Activated T-cell treated with anti-CD3 and anti-CD28 coated beads, Interleukin-2, amount 50 U/mL, for 1 hour (primary cell): Measurements from ENCODE around the gene ANKRD63.

Experiments
- DNase-seq: peaks from one replicate; pipeline ENCODE4 v3.0.0-alpha.2; 2020

ANKRD63 gene, protein sequence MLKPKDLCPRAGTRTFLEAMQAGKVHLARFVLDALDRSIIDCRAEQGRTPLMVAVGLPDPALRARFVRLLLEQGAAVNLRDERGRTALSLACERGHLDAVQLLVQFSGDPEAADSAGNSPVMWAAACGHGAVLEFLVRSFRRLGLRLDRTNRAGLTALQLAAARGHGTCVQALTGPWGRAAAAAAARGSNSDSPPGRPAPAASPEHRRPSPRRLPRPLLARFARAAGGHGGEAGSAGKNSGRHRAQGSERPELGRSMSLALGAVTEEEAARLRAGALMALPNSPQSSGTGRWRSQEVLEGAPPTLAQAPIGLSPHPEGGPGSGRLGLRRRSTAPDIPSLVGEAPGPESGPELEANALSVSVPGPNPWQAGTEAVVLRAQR

DNA sequence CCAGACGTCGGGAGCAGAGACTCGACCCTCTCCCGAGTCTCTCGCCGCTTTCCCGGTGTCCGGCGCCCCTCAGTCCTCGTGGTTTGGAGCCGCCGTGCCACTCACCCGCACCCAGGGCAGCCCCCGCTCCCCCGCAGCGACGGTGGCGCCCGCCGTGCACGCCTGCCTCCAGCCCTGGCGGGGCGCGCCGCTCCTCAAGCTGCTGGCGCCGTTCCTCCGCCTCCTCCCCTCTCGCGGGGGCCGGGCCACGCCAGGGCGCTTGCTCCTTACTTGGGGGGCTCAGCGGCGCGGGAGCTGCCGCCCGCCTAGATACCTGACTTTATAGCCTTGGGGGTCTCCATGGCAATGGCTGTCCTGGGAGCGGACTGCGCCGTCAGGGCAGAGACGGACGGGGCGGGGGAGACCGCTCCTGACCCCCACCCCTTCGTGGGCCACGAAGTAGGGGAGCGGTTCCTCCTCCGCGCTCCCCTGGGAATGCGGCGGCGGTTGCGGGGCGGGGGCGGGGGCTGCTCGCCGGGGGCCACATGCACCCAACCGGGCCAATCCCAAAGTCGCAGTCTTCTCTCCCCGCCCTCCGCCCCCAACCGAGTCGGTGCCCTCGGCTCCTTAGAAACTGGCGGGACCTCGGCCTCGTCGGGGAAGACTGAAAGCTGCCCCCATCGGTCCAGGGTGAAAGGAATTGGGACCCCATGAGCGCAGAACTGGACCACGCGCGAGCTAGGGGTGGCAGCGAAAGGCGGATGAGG lies at the start of gene ANKRD63:
ANKRD63 (minus strand) TSS at position 196 of the 746 bp plus-strand sequence. CDS start 478 bp downstream, outside the sequence.
- peak; percentile 61 for DNase-seq

DNA sequence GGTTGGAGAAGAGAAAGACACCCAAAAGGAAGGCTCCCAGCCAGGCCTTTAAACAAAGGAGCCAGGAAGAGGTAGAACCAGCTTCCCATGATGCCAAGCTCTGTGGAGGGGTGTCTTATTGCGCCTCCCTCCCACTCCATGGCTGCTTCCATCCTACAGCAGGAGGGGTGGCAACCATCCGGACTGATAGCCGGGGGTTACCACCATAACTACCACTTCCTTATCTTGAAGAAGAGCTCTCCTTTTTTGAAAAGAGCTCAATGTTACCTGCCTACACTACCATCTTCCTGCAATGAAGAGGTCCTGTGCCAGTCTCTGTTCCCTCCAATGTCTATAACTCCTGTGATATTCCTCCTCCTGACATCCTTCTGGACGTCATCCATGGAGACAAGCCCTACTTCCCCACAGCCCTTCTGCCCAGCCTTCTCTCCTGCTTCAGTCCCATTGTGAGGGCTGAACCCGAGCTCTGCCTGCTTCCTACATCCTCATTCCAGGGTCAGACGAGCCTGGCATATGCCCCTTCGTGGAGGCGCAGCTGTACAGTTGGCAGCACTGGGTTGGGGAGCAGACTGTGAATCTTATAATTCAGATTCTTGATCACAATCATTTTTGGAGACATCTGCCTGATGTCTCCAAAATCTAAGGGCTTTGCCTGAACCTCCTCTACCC lies 49.4 kb upstream of the ANKRD63 start:
- DNase-seq = no peak

DNA sequence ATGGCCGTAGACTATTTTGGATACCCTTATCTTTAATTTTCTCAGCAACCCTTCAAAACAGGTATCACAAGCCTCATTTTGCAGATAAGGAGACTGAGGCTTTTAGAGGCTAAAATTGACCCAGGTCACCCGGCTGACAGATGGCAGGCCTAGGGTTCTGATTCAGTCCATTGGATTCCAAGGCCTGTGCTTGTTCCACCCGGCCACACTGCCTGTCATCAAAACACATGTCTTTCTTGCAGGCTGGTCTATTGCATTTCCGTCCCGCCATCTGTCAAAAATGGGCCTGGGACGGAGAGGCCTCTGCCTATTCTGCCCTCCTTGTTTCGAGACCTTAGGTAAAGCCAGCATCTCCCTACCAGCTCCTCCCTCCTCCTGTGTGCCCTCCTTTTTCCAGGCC lies 48.8 kb upstream of the ANKRD63 start:
- no peak for DNase-seq

DNA sequence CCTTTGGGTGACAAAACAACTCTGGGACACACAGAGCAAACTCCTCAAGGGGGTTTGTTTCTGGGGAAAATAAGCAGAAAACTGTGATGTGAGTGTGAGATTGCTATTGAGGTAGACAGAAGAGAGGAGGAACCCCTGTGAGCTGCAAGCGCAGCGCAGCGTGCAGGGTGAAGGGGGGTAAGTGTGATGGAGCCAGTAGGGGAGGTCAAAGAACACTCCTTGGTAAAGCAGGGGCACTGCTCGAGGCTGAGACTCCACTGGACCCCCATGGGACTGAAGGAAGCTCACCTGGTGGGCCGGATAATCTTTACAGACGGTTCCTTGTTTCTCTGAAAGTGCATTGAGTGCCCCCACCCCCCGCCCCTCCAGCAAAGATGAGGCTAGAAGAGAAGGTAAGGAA lies 48.2 kb upstream of the ANKRD63 start:
- no peak for DNase-seq

DNA sequence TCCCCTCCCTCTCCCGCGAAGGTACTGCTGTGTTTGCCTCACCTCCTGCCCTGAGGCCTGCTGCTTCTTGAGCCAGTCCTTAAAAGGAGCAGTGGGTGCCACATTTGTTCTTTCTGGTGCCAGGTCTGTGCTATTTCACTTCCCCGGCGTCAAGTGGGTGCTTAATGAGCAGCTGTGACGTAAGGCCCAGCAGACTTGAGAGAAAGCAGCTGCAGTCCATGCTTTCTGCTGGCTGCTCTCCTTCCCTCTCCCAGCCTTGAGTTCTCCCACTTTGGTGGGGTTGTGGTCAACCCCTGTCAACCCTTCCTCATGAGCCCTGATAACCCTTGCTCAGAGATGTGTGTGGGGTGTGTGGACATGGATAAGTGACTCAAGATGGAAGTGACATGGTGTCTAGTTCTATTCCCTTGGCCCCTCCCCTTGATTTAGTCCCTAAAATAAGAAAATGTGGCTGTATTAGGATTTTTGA lies 47.5 kb upstream of the ANKRD63 start:
- DNase-seq = no peak

DNA sequence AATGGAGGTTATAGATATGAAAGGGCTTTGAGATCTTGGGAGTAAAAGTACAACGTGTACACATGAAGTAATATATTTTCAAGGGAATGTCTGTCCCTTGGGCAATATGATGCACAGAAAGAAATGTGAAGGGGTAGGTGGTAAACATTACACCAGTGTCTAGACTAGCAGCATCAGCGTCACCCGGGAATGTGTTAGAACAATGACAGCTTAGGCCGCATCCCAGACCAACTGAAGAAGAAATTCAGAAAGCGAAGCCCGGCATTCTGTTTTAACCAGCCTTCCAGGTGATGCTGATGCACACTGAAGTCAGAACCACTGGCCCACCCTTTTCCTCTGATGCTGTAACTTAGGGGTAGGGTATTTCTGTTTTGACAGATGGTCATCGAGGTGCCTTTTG lies 46.9 kb upstream of the ANKRD63 start:
- DNase-seq = no peak

DNA sequence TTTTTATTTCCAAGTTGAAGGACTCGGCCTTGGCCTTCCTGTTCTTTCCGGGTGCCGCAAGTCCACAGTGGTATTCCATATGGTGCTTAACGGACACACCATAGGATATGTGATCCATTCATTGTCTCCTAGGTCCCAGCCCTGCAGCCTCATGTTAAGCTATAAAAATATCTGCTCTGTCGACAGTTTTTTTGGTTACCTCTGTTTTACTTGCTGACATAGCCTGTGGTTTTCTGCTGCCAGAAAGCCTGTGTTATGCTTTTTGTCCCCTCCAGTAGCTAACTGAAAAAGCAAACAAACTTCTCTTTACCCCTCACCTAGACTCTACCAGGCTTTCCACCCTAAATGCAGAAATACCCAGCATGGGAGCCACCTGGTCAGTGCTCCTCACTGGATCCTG lies 45.9 kb upstream of the ANKRD63 start:
- DNase-seq = no peak

DNA sequence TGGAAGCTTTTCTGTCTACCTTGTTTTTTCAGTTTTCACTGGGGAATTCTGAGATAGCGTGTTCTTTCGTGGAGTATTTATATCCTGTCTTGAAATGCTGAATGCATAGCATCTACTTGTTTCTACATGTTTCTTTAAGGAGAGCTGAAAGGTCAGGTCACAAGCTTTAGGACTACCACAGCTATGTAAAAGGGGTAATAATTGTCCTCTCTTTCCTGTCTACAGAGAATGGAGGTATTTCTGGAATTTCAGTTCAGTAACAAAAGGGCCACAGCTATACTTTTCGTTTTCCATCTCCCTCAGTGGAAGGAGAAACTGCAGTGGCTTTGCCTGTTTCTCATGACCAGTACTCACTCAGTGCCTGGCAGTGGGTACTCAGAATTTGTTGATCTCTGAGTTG lies 45.3 kb upstream of the ANKRD63 start:
- DNase-seq = no peak

DNA sequence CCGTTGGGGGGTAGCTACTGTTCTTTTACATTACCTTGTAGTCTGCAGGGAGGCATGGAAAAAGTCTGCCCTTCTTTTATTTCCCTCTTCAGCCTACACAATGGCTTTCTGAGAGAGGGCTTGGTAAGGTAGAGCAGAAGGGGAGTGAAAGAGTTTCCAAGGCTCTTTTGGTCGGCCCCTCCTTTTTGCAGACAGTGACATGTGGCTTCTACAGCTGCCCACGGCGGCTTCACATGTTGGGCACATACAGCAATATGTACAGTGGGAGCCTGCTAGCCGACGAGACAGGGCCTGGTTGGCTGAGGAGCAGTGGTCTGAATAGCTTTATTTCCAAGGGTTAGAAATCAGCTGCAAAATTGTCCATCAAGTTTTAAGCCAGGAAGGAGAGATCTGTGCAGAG lies 44.6 kb upstream of the ANKRD63 start:
- no peak for DNase-seq

DNA sequence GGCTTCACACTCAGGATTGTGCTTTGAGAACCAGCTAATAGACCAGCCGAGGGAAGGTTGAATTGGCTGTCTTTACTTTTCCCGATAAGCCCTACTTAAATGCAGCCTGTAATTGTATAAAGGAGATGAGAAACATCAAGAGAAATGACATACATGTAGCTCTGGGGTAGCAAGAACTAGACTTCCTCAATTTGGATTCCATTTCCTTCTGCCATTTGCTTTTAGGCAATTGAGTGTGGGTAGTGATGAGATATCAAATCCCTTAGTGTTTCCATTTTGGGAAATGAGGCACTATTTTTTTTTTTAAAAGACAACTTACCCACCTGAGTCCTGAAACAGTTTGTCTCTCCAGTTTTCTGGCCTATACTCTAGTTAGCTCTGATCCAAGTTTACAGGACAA lies 42.8 kb upstream of the ANKRD63 start:
- no peak for DNase-seq

DNA sequence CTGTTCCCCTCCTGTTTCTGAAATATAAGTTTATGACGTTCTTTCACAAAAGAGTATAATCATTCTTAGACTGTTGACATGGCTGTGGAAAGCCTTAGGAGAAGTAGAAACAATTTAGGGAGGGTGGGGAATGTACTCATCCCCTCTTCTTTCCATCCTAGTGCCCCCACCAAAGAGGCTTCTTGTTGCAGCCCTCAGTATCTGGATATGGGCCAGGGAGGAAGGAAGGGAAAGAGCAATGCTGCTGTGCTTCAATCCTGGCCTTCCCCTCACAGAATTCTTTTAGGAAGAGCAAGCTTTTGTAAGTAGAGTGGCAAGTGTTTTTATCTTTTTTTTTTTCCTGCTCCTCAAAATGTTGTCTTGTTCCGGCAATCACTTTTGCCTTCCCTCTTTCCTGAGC lies 42.3 kb upstream of the ANKRD63 start:
- DNase-seq = no peak

DNA sequence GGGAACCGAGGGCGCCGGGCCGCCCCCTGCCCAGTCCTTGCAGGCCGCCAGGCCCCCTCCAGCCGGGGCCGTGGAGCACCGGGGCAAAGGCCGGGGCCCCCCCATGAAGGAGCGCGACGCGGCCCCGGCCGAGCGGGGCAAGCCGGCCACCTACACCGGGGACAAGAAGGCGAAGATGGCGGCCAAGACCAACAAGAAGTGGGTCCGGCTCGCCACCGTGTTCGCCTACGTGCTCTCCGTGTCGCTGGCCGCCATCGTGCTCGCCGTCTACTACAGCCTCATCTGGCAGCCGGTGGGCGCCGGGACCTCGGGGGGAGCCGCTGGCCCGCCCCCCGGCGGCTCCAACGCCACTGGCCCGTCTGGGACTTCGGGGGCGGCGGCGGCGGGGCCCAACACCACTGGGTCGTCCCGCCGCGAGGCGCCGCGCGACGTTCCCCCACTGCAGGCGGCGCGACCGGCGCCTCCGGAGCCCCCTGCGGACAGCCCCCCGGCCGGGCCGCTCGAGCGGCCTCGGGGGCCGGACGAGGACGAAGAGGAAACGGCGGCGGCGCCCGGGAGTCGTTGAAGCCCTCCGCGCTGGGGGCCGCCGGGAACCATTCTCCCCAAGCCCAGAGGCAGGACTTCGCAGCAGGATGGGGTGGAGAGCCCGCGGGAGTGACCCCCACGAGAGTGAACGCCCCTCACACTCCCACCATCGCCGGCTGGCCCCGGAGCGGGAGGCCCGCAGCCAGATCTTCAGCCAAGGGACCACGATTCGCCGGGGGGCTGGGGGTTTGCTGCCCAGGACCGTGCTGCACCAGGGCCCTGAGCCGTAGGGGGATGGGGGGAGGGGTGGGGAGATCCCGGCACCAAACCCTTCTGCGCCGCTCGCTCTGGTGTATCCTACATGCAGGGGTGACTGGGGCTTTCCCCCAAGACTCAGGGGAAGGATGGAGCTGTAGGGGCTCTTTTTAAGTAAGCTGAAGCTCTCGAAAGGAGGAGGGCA lies 41.4 kb upstream of the ANKRD63 start:
- DNase-seq = peak; percentile 49

DNA sequence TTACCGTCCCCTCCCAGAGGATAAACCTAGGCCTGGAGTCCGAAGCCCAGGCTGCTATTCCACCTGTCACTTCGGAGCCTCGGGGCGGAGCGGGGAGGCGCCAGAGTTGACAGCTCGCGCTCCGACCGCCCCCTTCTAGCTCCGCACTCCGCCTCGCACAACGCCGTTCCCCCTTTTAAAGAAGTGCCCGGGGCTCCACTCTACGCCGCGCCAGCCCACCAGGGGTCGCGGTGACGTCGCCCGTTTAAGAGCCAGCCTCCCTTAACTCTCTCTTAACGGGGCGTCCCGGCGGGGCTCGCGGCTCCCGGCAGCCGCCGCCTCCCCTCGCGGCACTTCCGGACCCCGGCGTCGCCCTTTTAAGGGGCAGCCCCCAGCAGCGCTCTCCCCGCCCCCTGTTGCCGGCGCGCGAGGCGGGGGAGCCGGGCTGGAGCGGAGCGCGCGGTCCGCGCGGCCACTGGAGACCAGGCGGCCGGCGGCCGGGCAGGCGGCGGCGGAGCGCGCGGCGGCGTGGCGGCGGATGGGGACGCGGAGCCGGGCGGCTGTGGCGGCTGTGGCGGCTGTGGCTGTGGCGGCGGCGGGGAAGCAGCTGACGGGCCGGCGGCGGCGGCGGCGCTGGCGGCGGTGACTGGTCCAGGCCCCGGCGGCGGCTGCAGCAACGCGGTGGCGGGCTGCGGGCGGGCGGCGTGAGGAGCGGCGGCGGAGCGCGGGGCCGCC lies 40.5 kb upstream of the ANKRD63 start, which contains the start of gene INAFM2:
INAFM2 (plus strand) TSS at position 454 of the 714 bp plus-strand sequence. CDS start 364 bp downstream, outside the sequence.
- peak; percentile 91 for DNase-seq

DNA sequence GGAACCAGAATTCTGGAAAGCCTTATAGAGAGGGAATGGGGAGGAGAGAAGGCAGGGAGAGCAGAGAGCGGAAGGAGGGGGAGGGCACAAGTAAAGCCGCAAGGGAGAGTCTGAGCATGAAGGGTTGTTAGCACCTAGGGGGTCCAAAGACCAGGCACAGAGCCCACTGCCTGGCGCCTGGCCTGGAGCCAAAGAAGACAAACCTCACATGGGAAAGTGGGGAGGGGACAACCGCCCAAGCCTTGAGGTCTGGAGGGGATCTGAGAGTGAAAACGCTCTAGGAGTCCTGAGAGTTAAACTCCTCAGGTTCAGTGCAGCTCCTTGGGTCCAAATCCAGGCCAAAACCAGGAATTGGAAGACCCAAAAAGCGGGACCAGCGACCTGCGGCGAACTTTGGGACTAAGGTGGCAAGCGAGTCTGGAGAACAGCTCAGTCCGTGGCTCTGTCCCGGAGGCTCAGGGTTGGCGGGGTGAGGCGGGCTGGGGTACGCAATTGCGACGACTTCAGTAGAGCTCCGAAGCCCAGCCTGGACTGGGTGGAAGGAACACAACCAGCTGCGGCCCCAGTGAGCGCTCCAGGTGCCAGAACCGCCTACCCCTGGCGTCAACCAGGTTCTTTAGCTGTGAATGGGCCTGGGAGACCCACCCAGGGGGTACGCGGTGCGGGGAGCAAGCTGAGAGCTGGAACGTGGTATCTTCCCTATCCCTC lies 39.8 kb upstream of the ANKRD63 start:
- no peak for DNase-seq

DNA sequence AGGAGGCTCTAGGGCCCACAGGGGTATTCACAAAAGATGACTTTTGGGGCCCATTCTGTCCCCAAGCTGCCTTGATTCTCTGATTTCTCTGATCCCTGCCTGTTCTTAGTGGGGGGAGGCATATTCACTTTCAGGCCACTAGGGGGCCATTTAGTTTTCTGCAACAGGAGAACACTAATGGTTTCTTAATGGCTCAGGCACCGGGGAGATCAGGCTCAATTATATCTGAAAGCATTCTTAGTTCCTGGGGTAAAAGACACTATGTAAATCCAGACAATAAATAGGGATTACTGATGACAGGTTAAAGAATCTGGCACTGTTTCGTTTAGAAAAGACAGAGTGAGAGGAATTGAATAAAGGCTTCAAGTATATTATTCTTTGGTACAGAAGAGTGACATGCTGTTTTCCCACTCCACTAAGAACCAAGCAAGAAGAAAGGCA lies 38.1 kb upstream of the ANKRD63 start:
- DNase-seq = no peak

DNA sequence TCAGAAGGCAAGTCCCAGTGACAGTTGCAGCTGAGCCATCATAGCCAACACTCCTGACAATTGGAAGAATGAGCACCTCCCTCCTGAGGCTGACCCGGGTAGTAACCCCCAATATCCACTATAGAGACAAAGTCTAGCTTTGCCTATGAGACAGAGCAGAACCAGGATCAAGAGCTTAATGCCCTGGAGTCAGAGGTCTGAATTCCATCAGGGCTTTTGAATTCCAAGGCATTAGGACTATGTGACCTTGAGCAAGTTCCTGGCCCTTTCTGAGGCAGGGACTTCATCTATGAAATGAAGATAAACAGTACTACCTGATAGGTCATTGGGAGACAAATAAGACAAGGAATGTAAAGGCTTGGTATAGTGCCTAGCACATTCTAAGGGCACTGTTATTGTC lies 37.5 kb upstream of the ANKRD63 start:
- no peak for DNase-seq

DNA sequence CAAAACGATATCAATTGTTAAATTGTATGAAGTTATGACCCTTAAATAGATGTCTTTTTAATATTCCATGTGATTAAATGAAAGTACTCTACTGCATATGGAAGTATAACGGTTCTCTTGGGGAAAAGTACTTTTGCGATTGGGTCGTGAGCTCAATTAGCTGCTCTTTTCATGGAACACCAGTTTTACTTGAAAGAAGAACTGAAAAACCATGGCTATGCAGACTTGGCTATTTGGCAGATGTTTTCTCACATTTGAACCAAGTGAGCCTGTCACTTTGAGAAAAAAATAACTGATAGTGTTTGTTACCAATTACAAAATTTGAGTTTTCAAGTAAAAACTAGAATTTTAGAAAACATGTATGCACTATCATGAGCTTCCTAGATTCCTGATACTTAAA lies 34.7 kb upstream of the ANKRD63 start:
- DNase-seq = no peak

DNA sequence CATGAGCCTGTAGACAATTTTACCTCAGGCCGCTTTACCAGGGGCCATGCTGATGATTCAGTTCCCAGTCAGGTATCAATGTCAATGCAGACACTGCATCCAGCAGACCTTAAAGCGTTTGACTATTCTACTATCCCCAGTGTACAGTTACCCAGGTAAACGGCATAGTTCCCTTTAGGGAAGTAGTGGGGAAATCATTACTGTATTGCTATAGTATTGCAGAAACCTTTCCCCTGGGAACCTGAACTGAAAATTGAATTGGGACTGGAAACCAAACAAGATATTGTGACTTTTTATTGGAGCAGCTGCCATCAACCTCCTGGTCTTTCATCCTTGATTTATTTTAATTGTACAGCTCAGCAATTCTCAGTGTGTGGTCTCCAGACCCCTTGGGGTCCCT lies 34.1 kb upstream of the ANKRD63 start:
- no peak for DNase-seq

DNA sequence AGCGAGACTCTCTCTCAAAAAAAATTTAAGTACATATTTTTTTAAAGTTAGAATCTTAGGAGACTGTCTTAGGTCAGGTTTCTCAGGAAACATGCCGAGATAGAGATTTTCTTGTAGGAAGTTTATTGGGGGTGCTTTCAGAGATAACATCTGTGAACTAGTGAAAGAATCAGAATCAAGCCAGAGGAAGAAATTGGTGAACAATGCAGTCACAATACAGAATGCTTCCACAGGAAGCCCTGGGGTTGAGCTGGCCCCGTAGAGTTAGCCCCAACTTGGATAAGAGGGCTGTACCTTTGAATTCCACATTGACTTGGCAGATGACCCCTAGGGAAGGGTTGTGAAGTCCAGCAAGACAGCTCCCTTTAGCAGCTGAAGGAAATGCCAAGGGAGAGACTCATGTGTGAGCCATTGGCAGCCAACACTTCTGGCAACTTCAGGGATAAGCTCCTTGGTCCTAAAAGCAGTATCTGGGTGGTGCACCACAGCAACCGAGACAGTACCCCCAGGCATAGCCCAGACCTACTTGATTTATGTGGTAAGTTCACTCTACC lies 31.9 kb upstream of the ANKRD63 start:
- DNase-seq = no peak
